ENCODE data around the gene BOD1.

BOD1 gene

DNA sequence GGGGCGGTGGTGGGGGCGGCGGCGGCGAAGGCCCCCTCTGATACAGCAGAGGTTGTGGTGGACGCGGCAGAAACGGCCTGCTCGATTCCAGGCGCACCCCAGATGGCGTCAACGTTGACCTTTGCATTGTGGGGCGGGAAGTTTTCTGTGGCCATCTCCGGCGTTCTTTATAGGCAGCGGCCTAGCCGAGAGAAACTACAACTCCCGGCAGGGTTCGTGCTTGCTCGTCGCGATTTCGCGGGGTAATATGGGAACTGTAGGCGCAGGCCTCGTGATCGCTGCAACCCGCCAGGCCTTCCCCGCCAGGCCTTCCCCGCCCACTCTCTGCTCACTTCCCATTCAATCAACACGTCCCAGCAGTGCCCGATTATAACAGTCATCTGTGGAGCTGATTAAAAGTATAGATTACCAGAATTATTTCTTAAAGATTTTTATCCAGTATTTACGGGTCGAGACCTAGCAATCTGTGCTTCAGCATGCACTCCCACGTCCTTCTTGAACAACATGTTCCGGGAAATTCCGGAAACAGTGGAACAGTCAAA lies at the start of gene BOD1:
TSS of gene BOD1 (minus strand) at position 74 of the 542 bp plus-strand sequence. CDS start 214 bp downstream, outside the sequence.
- peaks cover 30% of the 10 kb centered on the region for H3K4me1 Mint-ChIP-seq (ENCODE audit: low read depth)
- no peaks in the 10 kb centered on the region for H3K9me3 Mint-ChIP-seq
- peak within 1 kb of the TSS; percentile 93 for H3K4me3 Mint-ChIP-seq
- peak within 1 kb of the TSS; percentile 92 for H3K27ac Mint-ChIP-seq
- peaks cover 32% of the 10 kb centered on the region for H3K36me3 Mint-ChIP-seq (ENCODE audit: low read depth)
- no peaks in the 10 kb centered on the region for H3K27me3 Mint-ChIP-seq
- intact Hi-C loops (cut with micrococcal nuclease): loop anchor here (1.0 to 5.0 kb wide), 3 partner anchors 166 to 311 kb away; partner anchors contain the start of gene CPEB4

DNA sequence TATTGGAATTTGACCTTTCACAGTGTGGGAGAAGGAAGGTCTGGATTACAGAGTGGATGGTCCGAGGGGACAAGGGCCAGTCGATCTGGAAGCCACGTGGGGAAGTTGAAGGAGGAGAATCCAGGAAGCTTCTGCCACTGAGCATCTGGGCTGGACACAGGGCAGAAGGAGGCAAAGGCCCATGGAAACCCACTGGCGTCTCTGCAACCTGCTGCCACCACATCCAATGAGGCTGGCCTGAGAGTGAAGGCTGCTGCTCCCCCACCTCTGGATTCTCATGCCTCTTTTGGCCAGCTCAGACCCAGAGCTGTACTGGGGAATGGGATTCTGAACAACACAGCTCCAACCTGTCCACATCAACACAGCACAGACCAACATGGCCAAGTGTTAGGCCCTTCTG lies 48.9 kb upstream of the BOD1 start:
- H3K4me3 Mint-ChIP-seq: no peak overlapping the region
- peaks cover 5% of the 10 kb centered on the region for H3K9me3 Mint-ChIP-seq
- H3K4me1 Mint-ChIP-seq (ENCODE audit: low read depth): peaks cover 32% of the 10 kb centered on the region
- no peaks in the 10 kb centered on the region for H3K27me3 Mint-ChIP-seq
- intact Hi-C loops (cut with micrococcal nuclease): no loop called here
- no peak overlapping the region for H3K27ac Mint-ChIP-seq
- H3K36me3 Mint-ChIP-seq (ENCODE audit: low read depth): peaks cover 4% of the 10 kb centered on the region

DNA sequence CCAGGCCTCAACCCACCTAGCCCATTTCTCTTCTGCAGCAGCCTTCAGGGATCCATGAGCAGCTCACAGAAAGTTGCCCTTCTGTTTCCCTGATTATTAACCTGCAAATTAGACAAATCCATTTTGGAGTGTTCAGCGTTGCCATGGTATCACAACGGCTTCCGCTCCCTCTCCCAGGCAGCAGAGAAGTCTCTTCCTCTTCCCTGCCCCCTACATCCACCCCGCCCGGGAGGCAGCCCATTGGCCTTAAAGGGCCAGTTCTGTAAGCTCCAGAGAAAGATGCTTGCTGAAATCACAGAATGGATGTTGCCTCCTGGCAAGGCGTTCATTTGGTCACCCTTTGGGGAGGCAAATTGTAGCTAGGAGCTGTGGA lies 47.7 kb upstream of the BOD1 start:
- H3K27ac Mint-ChIP-seq: peak overlapping the region; percentile 74
- H3K36me3 Mint-ChIP-seq (ENCODE audit: low read depth): peaks cover 6% of the 10 kb centered on the region
- peaks cover 17% of the 10 kb centered on the region for H3K9me3 Mint-ChIP-seq
- H3K27me3 Mint-ChIP-seq: no peaks in the 10 kb centered on the region
- peak overlapping the region; percentile 41 for H3K4me3 Mint-ChIP-seq
- intact Hi-C loops (cut with micrococcal nuclease): no loop called here
- peaks cover 23% of the 10 kb centered on the region for H3K4me1 Mint-ChIP-seq (ENCODE audit: low read depth)

DNA sequence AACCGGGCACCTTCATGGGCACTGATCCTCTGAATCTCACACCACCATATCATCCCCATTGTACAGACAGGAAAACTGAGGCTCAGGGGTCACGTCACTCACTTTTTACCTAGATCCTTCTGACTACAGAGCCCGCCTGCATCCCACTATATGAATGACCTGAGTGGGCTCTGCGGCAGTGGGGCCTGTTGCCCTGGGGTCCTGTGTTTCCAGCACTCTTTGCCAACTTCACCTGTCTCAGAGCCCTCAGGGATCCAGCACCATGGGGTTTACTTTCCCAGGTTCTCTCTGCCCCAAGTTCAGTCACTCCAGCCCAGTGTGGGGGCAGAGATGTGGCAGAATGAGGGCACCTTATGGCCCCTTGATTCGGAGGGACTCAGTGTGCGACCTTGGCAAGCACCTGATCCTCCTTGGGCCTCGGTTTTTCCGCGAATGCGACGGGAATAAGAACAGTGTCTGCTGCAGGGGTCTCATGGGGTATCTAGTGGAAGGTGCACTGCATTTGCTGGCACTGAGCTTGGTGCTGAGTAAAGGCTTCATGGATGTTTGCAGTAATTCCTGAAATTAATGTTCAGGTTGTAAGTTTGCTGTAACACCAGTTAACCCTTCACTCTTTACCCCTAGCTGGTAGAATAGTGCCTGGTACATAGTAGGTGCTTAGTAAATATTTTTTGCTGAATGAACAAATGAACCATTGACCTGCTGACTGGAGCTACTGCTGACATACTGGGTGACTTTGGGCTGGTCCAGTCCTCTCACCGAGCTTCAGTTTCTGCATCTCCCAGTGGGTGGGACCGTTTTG lies 47.1 kb upstream of the BOD1 start:
- peak overlapping the region; percentile 41 for H3K4me3 Mint-ChIP-seq
- H3K27ac Mint-ChIP-seq: peak overlapping the region; percentile 74
- H3K4me1 Mint-ChIP-seq (ENCODE audit: low read depth): peaks cover 23% of the 10 kb centered on the region
- H3K9me3 Mint-ChIP-seq: peaks cover 19% of the 10 kb centered on the region
- H3K36me3 Mint-ChIP-seq (ENCODE audit: low read depth): peaks cover 6% of the 10 kb centered on the region
- intact Hi-C loops (cut with micrococcal nuclease): no loop called here
- H3K27me3 Mint-ChIP-seq: no peaks in the 10 kb centered on the region

DNA sequence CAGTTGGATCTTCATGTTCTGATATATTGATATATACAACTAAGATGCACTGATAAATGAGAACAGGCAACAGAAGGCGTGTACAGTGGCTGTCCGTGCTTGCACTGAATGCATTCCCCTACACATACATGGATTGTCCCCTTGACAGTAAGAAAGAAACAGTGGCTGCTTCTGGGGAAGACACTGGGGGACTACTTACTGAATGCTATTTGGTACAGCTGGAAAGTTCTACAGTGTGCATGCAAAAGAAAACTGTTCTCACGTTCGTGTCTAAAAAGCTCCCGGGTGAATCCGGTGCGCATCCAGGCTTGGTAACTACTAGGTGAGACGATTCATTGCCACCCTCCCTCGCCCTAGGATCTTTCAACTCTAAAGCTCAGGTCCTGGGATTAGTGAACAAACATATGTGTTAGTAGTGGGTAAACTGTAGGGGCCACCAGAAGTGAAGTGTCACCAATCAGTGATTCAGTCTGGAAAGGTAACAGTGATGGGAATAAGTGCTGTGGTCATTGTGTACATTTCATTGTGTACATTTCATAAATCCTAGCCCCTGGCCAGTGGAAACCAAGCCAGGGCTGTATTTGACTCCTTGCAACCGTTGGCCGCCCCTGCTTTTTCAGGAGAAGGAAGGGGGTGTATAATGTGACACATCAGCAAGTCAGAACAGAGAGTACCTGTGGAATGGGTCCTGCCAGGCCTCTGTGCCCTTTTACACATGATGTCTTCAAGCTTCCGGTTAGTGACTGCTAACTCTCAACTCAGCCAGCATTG lies 46.3 kb upstream of the BOD1 start:
- intact Hi-C loops (cut with micrococcal nuclease): no loop called here
- H3K36me3 Mint-ChIP-seq (ENCODE audit: low read depth): peaks cover 6% of the 10 kb centered on the region
- H3K4me3 Mint-ChIP-seq: no peak overlapping the region
- H3K27me3 Mint-ChIP-seq: no peaks in the 10 kb centered on the region
- peak overlapping the region; percentile 74 for H3K27ac Mint-ChIP-seq
- H3K4me1 Mint-ChIP-seq (ENCODE audit: low read depth): peaks cover 23% of the 10 kb centered on the region
- peaks cover 19% of the 10 kb centered on the region for H3K9me3 Mint-ChIP-seq

DNA sequence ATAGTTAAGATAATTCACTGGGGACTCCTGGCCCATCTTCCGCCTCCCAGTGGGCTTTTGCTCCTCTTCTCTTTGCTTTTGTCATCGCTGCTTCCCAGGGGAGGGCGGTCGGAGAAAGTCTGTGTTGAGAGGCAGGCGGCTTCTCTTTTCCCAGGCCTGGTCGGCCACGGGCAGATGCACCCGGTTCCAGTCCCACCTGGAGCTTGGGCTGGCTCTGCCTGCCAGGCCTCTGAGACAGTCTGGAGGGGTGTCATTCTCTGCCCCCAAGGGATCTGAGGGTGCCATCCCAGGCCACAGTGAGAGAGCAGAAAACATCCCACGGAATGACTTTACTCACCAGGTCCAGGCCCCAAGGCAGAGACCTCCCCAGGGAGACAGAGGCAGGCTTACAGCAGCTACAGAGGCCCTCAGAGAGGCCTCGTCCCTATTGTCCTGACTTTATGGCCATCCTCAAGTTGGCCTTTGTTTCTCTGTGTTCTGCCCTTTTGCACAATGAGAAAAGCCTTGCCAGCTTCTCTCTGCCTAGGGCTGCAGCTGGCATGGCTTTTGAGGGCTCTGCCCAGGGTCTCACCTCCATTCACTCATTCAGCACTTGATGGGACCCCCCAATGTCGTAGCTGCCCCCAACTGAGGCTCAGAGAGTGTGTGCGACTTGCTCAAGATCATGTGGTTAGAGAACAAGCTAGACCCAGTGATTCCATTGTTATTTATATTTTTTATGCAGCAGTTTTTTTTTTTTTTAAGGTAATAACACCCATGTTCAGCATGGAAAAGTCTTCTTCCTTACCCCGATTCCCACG lies 44.2 kb upstream of the BOD1 start:
- H3K4me3 Mint-ChIP-seq: no peak overlapping the region
- peaks cover 23% of the 10 kb centered on the region for H3K4me1 Mint-ChIP-seq (ENCODE audit: low read depth)
- no peak overlapping the region for H3K27ac Mint-ChIP-seq
- intact Hi-C loops (cut with micrococcal nuclease): no loop called here
- peaks cover 6% of the 10 kb centered on the region for H3K36me3 Mint-ChIP-seq (ENCODE audit: low read depth)
- H3K9me3 Mint-ChIP-seq: peaks cover 19% of the 10 kb centered on the region
- no peaks in the 10 kb centered on the region for H3K27me3 Mint-ChIP-seq

DNA sequence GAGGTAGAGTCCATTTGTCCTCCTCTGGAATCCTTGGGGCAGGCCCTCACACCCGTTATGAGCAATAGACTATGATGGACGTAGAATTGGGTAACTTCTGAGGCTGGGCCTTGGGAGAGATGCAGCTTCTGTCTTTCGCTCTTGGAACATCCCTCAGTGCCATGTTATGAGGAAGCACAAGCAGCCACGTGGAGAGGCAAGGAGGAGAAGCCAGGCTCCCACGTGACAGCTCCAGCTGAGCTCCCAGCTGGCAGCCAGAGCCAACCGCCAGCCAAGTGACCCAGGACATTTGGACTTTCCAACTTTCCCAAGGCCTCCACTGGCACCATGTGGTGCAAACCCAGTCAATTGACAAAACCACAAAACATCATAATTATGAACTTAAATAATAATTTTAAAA lies 43.0 kb upstream of the BOD1 start:
- Mint-ChIP-seq H3K4me3 (no peak overlapping the region), H3K36me3 (ENCODE audit: low read depth) (peaks cover 6% of the 10 kb centered on the region), H3K4me1 (ENCODE audit: low read depth) (peaks cover 15% of the 10 kb centered on the region), H3K27ac (no peak overlapping the region), H3K27me3 (no peaks in the 10 kb centered on the region), H3K9me3 (peaks cover 19% of the 10 kb centered on the region)
- intact Hi-C loops (cut with micrococcal nuclease): no loop called here

DNA sequence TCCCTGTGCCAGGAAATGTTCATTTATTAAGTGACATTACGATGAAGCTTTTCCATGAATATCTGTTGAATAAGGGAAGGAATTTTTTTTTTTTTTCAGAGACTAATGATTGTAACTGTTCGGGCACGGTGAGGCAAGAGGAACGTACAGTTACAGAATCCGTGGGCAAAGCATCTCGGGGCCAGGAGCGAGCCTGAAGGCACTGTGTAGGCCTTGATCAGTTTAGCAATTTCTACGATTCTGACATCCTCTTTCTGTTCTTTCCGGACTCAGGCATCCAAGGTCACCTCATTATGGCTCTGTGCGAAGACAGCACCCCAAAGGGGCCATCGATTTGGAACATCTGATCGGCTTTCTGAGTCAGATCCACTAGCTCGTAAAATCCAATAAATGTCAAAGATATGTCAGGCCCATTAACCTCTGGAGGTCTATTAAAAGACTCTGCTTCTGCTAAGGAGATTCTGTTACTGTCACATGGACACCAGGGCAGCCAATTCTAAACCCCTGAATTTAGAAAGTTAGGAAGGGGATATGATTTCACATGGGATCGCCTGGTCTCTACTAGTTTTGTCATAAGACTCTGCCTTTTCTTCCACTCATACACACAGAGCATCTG lies 41.4 kb upstream of the BOD1 start:
- no peak overlapping the region for H3K4me3 Mint-ChIP-seq
- H3K27ac Mint-ChIP-seq: no peak overlapping the region
- H3K4me1 Mint-ChIP-seq (ENCODE audit: low read depth): no peaks in the 10 kb centered on the region
- peaks cover 6% of the 10 kb centered on the region for H3K36me3 Mint-ChIP-seq (ENCODE audit: low read depth)
- intact Hi-C loops (cut with micrococcal nuclease): no loop called here
- H3K9me3 Mint-ChIP-seq: peaks cover 31% of the 10 kb centered on the region
- peaks cover 9% of the 10 kb centered on the region for H3K27me3 Mint-ChIP-seq

DNA sequence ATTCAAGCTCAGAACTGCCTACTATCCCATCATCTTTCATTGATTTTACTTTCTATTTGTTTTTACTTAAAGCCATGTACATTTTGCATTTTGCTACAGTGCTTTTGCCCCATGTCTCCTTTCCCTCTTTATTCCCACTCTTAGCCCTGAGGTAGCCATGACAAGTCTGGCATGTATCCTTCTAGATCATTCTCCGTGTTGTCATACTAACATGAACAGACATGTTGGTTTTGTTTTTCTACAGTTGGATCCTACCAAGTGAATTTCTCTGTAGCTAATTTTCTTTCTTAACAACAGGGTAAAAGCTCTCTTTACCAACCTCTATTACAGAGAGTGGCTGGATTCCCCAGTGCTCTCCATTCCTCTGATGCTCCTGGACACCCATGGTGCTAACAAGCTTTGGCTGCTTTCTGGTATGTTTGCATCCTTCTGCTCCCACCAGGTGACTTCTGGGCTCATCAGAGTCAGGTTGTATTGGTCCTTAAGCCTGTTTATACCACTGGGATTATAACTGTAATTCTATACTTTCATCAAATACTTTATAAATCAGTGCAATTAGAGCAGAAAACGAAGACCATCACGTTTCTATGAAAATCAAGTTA lies 38.8 kb upstream of the BOD1 start:
- Mint-ChIP-seq H3K4me3 (no peak overlapping the region), H3K4me1 (ENCODE audit: low read depth) (no peaks in the 10 kb centered on the region), H3K27me3 (peaks cover 24% of the 10 kb centered on the region), H3K36me3 (ENCODE audit: low read depth) (peaks cover 1% of the 10 kb centered on the region), H3K27ac (no peak overlapping the region), H3K9me3 (peaks cover 38% of the 10 kb centered on the region)
- intact Hi-C loops (cut with micrococcal nuclease): no loop called here

DNA sequence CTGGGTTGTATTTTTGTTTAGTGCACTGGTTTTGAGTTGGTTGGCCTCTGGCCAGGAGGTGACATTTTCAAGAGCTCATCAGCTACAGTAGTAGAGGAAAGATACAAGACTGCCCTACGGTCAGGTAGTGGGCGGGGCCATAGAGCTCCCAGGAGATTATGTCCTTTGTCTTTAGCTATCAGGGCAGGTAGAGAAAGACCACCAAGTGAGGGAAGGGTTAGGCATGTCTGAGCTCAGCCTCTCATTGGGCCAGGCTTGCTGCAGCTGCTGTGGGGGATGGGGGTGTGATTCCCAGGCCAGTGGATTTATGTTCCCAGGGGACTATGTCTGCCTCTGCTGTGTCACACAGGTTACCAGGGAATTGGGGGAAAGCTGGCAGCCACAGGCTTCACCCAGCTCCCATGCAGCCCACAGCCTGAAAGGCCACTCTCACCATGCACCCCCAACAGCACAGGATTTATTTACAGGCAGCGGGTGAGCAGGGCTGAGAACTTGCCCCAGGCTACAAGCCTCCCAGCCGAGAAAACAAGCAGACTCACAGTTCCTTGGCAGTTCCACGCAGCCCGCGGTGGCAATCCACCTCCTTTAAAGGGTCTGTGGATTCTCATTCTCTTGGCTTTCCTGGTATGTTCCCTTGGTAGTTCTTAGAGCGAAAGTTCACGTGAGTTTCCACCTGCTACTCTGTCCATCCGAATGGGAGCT lies 37.5 kb upstream of the BOD1 start:
- no peaks in the 10 kb centered on the region for H3K36me3 Mint-ChIP-seq (ENCODE audit: low read depth)
- H3K4me1 Mint-ChIP-seq (ENCODE audit: low read depth): no peaks in the 10 kb centered on the region
- no peak overlapping the region for H3K4me3 Mint-ChIP-seq
- H3K27ac Mint-ChIP-seq: no peak overlapping the region
- intact Hi-C loops (cut with micrococcal nuclease): no loop called here
- peaks cover 25% of the 10 kb centered on the region for H3K9me3 Mint-ChIP-seq
- H3K27me3 Mint-ChIP-seq: peaks cover 26% of the 10 kb centered on the region

DNA sequence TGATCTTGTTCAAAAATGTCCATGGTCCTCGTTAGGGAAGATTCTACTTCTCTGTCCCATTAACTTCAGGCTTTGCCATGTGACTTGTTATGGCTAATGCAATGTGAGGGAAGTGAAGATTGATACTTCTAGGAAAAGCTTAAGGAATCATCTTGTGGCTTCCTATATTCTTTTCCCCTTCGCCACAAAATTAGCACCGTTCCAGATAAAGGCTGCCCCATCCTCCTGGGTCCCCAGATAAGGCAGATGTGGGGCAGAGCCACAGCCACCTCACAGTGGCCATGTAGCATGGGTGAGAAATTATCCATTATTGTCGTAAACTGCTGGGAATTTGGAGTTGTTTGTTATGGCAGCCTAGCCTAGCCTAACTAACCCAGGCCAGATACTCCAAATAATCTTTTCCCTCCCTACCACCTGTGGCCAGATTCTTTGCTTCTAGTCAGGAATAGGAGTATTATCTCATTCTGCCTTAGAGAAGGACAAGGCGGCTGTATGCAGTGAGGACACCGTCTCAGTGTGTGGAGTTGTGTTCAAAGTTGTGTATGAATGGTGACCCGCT lies 31.9 kb upstream of the BOD1 start:
- intact Hi-C loops (cut with micrococcal nuclease): no loop called here
- H3K9me3 Mint-ChIP-seq: peaks cover 18% of the 10 kb centered on the region
- no peaks in the 10 kb centered on the region for H3K36me3 Mint-ChIP-seq (ENCODE audit: low read depth)
- no peaks in the 10 kb centered on the region for H3K4me1 Mint-ChIP-seq (ENCODE audit: low read depth)
- H3K4me3 Mint-ChIP-seq: no peak overlapping the region
- no peak overlapping the region for H3K27ac Mint-ChIP-seq
- H3K27me3 Mint-ChIP-seq: peaks cover 36% of the 10 kb centered on the region

DNA sequence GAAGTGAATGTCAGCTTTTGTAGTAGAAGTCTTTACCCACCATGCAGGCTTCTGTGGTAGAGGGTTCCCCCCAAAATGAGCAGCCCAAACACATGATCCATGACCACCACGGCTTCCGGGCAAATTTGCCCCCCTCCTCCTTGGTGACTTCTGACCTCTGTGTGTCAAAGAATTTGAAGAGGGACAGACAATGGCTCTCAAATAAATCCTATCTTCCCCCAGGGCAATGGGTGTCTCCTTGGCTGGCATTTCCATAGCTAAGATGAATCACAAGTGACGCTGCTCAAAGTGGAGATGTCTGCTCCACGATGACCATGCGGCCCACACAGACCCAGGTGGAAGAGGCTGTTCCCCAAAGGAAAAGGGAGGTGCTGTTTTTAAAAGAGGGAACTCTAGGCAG lies 30.2 kb upstream of the BOD1 start:
- Mint-ChIP-seq H3K4me1 (ENCODE audit: low read depth) (no peaks in the 10 kb centered on the region), H3K9me3 (peaks cover 1% of the 10 kb centered on the region), H3K36me3 (ENCODE audit: low read depth) (no peaks in the 10 kb centered on the region), H3K27me3 (peaks cover 25% of the 10 kb centered on the region), H3K27ac (no peak overlapping the region), H3K4me3 (no peak overlapping the region)
- intact Hi-C loops (cut with micrococcal nuclease): no loop called here
